Mammary epithelial cell (primary cell): ENCODE data around the gene APOE.

Experiments used
- EZH2 ChIP-seq: IDR thresholded peaks from 2 replicates; pipeline ENCODE4 v1.6.1; 2012; ENCODE audit warnings: low read length, inconsistent platforms, borderline replicate concordance
- TF ChIP-seq, protein P1 (sequence below), 2 donors: IDR thresholded peaks in 1 of 2; conservative IDR thresholded peaks in 1 of 2; 2 replicates each; pipeline ENCODE4 v1.5.1; 2011 to 2012; ENCODE audit warnings: inconsistent platforms in 2 of 2, low read length in 2 of 2, mild to moderate bottlenecking in 2 of 2, control low read depth in 1 of 2, low read depth in 1 of 2; ENCODE audit not compliant: insufficient read depth in 1 of 2; ENCODE audit errors: extremely low read depth in 1 of 2

GRCh38 chr19:44882063-44882462 lies 23.5 kb upstream of the APOE start:
- TF ChIP-seq, protein P1, sequence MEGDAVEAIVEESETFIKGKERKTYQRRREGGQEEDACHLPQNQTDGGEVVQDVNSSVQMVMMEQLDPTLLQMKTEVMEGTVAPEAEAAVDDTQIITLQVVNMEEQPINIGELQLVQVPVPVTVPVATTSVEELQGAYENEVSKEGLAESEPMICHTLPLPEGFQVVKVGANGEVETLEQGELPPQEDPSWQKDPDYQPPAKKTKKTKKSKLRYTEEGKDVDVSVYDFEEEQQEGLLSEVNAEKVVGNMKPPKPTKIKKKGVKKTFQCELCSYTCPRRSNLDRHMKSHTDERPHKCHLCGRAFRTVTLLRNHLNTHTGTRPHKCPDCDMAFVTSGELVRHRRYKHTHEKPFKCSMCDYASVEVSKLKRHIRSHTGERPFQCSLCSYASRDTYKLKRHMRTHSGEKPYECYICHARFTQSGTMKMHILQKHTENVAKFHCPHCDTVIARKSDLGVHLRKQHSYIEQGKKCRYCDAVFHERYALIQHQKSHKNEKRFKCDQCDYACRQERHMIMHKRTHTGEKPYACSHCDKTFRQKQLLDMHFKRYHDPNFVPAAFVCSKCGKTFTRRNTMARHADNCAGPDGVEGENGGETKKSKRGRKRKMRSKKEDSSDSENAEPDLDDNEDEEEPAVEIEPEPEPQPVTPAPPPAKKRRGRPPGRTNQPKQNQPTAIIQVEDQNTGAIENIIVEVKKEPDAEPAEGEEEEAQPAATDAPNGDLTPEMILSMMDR (conservative IDR thresholded peaks at IDR 0.05 in 1 of 2, IDR thresholded peaks at IDR 0.05 in 1 of 2; ENCODE audit: extremely low read depth in 1 of 2, insufficient read depth in 1 of 2, low read depth in 1 of 2, low read length in 2 of 2): no peak
- no peak for TF ChIP-seq EZH2
